HG03060 (cell line): ENCODE results near the gene RBMY1J.
"Not testable (repeated sequence)": the region's sequence is repeated elsewhere in the genome, so short reads cannot be mapped to it uniquely, and the experiment has no call there.

Experiments
- ATAC-seq: cut with Tn5 transposase; IDR thresholded peaks from one replicate; pipeline ENCODE4 v1.9.1; 2021; ENCODE audit warnings: low read depth, moderate number of reproducible peaks; ENCODE audit not compliant: unreplicated experiment

RBMY1J gene

GRCh38 chrY:22403110-22403509 is at the start of gene RBMY1J:
Gene RBMY1J (plus strand): TSS chrY:22403410. CDS start chrY:22405448, 2,038 bp downstream.
- ATAC-seq: not testable (repeated sequence)

DNA sequence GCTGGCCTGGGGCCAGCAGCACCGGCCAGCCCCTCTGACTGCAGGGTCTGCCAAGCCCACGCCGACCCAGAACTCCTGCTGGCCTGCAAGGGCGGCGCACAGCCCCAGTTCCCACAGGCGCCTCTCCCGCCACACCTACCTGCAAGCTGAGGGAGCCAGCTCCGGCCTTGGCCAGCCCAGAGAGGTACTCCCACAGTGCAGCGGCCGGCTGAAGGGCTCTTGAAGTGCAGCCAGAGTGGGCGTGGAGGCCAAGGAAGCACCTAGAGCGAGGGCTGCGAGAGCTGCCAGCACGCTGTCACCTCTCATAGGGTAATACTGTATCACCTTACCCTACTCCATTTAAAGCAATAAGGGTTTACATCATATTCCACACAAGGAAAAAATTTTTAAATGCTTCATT is 35.8 kb upstream of the RBMY1J start:
- no peak for ATAC-seq

DNA sequence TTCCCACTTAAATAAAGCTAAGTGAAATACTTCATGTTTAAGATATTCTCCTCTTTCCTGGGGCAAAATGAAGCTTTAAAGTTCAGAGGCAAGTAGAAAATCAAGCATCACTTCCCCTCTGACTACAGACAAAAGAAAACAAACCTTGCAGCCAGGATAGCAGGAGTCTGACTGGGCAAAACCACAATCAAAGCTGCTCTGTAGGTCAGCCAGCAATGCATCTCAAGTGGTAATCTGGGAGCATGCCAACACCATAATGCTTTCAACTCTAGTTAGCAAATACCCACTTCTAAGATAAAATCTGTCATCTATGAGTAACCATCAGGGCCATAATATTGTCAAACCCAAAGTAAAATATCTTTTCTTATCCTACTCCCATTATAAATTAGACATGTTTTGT is 32.6 kb upstream of the RBMY1J start:
- ATAC-seq: no peak

- ATAC-seq: no peak
These were observed 29.7 kb upstream of the RBMY1J start for GRCh38 chrY:22373494-22373893.

DNA sequence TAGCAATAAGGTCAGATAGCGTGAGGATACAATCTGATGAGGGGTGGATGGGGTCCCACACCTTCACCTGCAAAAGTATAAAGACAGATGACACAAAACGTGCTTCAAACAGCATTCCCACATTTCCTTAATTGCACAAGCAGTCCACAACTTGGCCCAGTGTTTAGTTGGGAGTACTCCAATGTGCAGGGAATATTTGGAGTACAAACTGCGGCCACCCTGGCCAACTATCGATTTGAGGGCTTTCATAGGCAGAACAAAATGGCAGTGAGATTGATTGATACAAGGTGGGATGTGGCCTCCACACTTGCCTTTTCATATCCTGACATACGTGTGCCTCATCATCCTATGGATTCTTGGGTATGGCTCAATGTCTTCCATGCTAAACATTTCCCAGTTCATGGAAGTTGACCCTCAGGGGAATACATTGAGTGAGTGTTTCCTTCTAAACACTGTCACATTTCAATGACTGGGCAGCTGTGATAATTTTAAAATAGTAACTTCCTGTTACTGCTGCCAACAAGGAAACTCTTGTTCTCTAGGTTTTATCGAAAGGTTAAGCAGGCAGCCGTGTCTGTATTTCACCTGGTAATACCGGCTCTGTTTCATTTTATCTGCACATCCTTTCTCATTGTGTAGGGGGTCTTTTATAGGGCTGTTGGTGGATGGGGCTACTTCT is 41.6 kb downstream of the RBMY1J start:
- not testable (repeated sequence) for ATAC-seq

DNA sequence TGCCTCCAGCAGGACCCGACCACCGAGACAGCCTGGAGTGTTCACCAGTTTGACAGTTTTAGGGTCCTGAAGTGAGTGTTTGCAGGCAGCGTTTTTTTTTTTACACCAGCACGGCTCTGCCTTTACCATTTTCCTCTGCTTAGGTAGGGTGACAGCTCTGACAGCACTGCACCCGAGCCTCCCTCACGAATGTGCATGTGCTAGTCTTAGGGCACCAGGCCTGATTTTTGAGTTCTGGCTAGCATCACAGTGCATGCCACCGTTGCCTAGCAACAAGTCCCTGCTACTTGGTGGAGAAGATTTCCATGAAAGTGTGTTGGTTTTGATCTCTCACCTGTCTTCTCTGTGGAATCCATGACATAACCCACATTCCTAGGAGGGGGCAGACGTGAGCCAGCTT is 52.3 kb downstream of the RBMY1J start:
- not testable (repeated sequence) for ATAC-seq

DNA sequence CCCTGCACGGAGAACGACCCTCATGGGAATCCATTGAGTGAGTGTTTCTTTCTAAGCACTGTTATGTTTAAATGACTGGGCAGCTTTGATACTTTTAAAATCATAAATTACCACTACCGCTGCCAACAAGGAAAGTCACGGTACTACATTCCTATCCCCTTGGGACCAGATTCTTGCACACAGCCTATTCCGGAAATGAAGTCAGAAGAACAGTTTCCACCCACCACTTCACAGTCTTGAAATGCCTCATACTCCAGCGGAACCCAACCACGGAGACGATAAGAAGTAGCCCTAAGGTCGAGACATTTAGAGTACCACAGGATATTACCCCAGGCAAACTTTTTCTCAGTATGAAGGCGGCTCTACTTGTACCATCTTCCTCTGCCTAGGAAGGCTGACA is 58.8 kb downstream of the RBMY1J start:
- not testable (repeated sequence) for ATAC-seq
